HepG2 (cell line): ENCODE data around the gene PARVA. TPM values are rescaled to one million over a fixed set of nuclear protein-coding genes. Genes with fewer than 3 reads are reported as not detected.

Experiments
- CREB1 ChIP-seq, 2 experiments: fragments of 450-650 bp in 1 of 2; IDR thresholded peaks; 2 replicates each; pipeline ENCODE4 v1.6.1; 2016 to 2017; ENCODE audit warnings: control low read depth in 1 of 2, mild to moderate bottlenecking in 1 of 2, missing compliant biosample characterization in 1 of 2, missing genetic modification characterization in 1 of 2
- FUBP1 ChIP-seq: sonication (generic); formaldehyde crosslinking; IDR thresholded peaks from 2 replicates; pipeline ENCODE4 v1.5.1; 2020; ENCODE audit warnings: missing genetic modification reagents, mild to moderate bottlenecking, borderline replicate concordance
- LRRFIP1 ChIP-seq: sonication (generic); formaldehyde crosslinking; conservative IDR thresholded peaks from 2 replicates; pipeline ENCODE4 v1.4.0; 2020; ENCODE audit warnings: missing genetic modification reagents
- MAF1 ChIP-seq: sonication (generic); formaldehyde crosslinking; IDR thresholded peaks from 2 replicates; pipeline ENCODE4 v1.5.0; 2020; ENCODE audit warnings: missing genetic modification reagents, borderline replicate concordance
- MAFG ChIP-seq: sonication (generic); formaldehyde crosslinking; IDR thresholded peaks from 2 replicates; pipeline ENCODE4 v1.5.1; 2020; ENCODE audit warnings: mild to moderate bottlenecking, missing genetic modification reagents
- NR3C1 ChIP-seq: sonication (generic); formaldehyde crosslinking; IDR thresholded peaks from 2 replicates; pipeline ENCODE4 v1.4.0; 2020; ENCODE audit warnings: missing genetic modification reagents
- TBP ChIP-seq: sonication (generic); formaldehyde crosslinking; IDR thresholded peaks from 2 replicates; pipeline ENCODE4 v1.5.0; 2020; ENCODE audit warnings: missing genetic modification reagents
- TFAP4 ChIP-seq: sonication (generic); IDR thresholded peaks from 2 replicates; pipeline ENCODE4 v1.6.1; 2016; ENCODE audit warnings: low read depth, borderline replicate concordance
- ZNF24 ChIP-seq: fragments of 450-650 bp; IDR thresholded peaks from 2 replicates; pipeline ENCODE4 v1.6.1; 2017; ENCODE audit warnings: antibody characterized with exemption, mild to moderate bottlenecking
- polyA plus RNA-seq, 8 experiments: library from polyadenylated mRNA; depleted of rRNA in 3 of 8; stranded (reverse) in 7 of 8; unstranded in 1 of 8; fragments of >200 nt; fragmentation: Illumina TruSeq in 4 of 8; extraction: Trizol in 4 of 8; gene quantifications; 2 replicates each; pipeline versions ENCODE4 v1.2.1 to v1.2.3, GENCODE V29; 2011 to 2016; ENCODE audit warnings: low read depth in 4 of 8, missing spikeins in 1 of 8, mixed read lengths in 1 of 8; ENCODE audit not compliant: insufficient read depth in 1 of 8
- total RNA-seq, 5 experiments: library from RNA; depleted of rRNA; stranded (reverse); fragments of >200 nt; fragmentation: Illumina TruSeq; extraction: Trizol; gene quantifications; 2 replicates each; pipeline ENCODE4 v1.2.3, GENCODE V29; 2016; ENCODE audit warnings: low read depth in 1 of 5
- TF ChIP-seq, protein P1 (sequence below): sonication (generic); formaldehyde crosslinking; conservative IDR thresholded peaks from 2 replicates; pipeline ENCODE4 v1.4.0; 2020; ENCODE audit warnings: mild to moderate bottlenecking, missing genetic modification reagents, moderate library complexity
- TF ChIP-seq, protein P2 (sequence below): fragments of 450-650 bp; IDR thresholded peaks from 2 replicates; pipeline ENCODE4 v1.6.1; 2016
- TF ChIP-seq, protein P3 (sequence below): sonication (generic); formaldehyde crosslinking; IDR thresholded peaks from 2 replicates; pipeline ENCODE4 v1.9.0; 2021; ENCODE audit warnings: missing genetic modification reagents, borderline replicate concordance
- TF ChIP-seq, protein P4 (sequence below): sonication (generic); formaldehyde crosslinking; IDR thresholded peaks from 2 replicates; pipeline ENCODE4 v1.4.0; 2020; ENCODE audit warnings: missing genetic modification reagents

The PARVA gene
- total and polyA plus RNA-seq, 2 of the 13 experiments (the other 11 are each of a cell fraction or from before 2014, with no cell fraction given): 5.9 to 9.1 TPM

GRCh38 chr11:12376259-12377081 lies 901 bp upstream of the PARVA start (continued):
- TF ChIP-seq, protein P1, sequence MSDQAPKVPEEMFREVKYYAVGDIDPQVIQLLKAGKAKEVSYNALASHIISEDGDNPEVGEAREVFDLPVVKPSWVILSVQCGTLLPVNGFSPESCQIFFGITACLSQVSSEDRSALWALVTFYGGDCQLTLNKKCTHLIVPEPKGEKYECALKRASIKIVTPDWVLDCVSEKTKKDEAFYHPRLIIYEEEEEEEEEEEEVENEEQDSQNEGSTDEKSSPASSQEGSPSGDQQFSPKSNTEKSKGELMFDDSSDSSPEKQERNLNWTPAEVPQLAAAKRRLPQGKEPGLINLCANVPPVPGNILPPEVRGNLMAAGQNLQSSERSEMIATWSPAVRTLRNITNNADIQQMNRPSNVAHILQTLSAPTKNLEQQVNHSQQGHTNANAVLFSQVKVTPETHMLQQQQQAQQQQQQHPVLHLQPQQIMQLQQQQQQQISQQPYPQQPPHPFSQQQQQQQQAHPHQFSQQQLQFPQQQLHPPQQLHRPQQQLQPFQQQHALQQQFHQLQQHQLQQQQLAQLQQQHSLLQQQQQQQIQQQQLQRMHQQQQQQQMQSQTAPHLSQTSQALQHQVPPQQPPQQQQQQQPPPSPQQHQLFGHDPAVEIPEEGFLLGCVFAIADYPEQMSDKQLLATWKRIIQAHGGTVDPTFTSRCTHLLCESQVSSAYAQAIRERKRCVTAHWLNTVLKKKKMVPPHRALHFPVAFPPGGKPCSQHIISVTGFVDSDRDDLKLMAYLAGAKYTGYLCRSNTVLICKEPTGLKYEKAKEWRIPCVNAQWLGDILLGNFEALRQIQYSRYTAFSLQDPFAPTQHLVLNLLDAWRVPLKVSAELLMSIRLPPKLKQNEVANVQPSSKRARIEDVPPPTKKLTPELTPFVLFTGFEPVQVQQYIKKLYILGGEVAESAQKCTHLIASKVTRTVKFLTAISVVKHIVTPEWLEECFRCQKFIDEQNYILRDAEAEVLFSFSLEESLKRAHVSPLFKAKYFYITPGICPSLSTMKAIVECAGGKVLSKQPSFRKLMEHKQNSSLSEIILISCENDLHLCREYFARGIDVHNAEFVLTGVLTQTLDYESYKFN (CRISPR knock-in tag): no peak
- TF ChIP-seq TBP (CRISPR knock-in tag): no peak
- TF ChIP-seq, protein P2, sequence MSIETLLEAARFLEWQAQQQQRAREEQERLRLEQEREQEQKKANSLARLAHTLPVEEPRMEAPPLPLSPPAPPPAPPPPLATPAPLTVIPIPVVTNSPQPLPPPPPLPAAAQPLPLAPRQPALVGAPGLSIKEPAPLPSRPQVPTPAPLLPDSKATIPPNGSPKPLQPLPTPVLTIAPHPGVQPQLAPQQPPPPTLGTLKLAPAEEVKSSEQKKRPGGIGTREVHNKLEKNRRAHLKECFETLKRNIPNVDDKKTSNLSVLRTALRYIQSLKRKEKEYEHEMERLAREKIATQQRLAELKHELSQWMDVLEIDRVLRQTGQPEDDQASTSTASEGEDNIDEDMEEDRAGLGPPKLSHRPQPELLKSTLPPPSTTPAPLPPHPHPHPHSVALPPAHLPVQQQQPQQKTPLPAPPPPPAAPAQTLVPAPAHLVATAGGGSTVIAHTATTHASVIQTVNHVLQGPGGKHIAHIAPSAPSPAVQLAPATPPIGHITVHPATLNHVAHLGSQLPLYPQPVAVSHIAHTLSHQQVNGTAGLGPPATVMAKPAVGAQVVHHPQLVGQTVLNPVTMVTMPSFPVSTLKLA: peak; percentile 85
- TF ChIP-seq, protein P3, sequence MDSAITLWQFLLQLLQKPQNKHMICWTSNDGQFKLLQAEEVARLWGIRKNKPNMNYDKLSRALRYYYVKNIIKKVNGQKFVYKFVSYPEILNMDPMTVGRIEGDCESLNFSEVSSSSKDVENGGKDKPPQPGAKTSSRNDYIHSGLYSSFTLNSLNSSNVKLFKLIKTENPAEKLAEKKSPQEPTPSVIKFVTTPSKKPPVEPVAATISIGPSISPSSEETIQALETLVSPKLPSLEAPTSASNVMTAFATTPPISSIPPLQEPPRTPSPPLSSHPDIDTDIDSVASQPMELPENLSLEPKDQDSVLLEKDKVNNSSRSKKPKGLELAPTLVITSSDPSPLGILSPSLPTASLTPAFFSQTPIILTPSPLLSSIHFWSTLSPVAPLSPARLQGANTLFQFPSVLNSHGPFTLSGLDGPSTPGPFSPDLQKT: no peak
- no peak for TF ChIP-seq MAF1 (CRISPR knock-in tag)
- TF ChIP-seq MAFG (CRISPR knock-in tag): no peak
- no peak for TF ChIP-seq ZNF24
- TF ChIP-seq, protein P4, sequence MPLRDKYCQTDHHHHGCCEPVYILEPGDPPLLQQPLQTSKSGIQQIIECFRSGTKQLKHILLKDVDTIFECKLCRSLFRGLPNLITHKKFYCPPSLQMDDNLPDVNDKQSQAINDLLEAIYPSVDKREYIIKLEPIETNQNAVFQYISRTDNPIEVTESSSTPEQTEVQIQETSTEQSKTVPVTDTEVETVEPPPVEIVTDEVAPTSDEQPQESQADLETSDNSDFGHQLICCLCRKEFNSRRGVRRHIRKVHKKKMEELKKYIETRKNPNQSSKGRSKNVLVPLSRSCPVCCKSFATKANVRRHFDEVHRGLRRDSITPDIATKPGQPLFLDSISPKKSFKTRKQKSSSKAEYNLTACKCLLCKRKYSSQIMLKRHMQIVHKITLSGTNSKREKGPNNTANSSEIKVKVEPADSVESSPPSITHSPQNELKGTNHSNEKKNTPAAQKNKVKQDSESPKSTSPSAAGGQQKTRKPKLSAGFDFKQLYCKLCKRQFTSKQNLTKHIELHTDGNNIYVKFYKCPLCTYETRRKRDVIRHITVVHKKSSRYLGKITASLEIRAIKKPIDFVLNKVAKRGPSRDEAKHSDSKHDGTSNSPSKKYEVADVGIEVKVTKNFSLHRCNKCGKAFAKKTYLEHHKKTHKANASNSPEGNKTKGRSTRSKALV: 0 out of 2 replicates have a peak, but pooled peaks have one; percentile 32
- TF ChIP-seq NR3C1 (CRISPR knock-in tag): no peak
- TF ChIP-seq LRRFIP1: no peak
- peak; percentile 73; the same call in 1 of the 2 replicates for TF ChIP-seq TFAP4
- TF ChIP-seq CREB1 (IDR thresholded peaks at IDR 0.05): no peak
- no peak for TF ChIP-seq CREB1 (CRISPR knock-in tag; IDR thresholded peaks at IDR 0.05)
- TF ChIP-seq FUBP1: no peak
